NCI-H2107 (cell line): ENCODE data around the gene TLE4.

Experiments used
- DNase-seq: peaks from one replicate; lab custom pipeline; 2025; lab: John Stamatoyannopoulos, UW

Gene TLE4

DNA sequence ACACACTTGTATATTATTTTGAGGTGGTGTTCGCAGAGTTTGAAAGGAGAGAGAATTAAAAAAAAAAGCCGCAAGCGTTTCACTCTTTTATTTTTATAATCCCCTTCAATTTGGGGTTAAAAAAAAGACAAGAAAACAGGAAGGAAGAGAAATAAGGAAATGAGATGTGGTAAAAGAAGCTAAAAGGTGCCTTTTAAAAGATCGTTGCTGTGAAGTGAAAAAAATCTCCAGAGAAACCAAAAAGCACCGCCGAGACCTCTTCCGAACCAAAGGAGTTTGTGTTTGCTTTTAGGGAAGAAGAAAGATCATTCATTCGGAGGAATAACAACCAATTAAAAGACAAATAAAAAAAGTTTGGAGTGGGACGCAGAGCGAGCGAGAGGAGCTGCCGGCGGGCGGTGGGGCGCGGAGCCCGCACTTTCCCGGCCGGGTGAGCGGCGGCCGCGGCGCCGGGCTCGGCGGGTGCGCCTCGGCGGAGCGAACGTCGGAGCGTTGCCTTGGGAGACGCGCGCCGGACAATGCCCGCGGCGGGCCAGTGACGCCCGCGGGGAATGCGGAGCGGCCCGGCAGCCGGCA, 355 bp downstream of the TLE4 start:
- no peak for DNase-seq

DNA sequence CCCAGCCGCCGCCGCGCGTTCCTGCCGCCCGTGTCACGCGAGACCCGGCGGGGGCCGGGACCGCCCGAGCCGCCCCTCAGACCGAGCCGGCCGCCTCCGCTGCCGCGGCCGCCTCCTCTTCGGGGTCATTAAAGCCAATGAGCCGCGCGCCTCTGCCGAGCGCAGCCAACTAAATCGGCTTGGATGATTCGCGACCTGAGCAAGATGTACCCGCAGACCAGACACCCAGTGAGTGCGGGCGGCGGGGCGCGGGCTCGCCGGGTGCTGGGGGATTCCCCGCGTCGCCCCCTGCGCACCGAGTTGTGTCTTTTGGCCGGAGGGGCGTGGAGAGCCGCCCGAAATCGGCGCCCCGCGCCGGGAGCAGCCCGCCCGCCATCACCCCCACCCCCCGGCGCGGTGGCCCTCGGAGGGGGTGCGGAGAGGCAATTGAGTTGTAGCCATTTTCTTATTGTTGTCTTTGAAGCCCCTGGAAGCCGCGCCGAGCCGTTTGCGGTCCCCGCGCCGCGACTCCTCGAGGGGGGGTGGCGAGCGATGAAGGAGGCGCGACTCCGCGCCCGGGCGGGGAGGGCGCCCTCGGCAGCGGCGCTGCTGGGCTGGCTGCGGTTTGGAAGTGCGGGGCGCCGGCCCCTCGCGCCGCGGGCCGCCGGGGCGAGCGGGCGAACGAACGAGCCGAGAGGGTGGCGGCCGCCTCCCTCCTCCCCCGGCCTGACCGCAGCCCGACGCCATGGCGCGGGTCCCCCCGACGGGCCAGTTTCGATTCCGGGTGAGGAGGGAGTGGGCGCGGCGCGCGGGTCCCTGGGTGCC, 1.0 kb downstream of the TLE4 start:
- no peak for DNase-seq

DNA sequence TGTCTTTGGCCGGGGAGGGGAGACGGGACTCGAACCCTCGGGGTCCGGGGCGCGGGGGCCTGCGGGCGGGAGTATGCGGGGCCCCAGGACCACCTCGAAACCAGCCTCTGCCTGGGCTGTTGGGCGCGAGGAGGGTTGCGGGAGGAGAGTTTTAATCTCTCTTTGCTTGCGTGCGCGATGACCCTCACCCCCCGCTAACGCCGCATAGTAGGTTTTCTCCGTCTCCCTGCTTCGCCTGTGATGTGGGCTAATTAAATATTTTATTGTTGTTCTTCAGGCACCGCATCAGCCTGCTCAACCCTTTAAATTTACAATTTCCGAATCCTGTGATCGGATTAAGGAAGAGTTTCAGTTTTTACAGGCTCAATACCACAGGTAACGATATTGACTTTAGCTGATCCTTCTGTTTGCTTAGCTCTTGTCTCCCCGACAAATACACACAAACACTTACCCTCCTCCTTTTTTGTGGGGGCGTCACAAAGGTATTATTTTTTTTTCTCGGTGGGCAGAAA, 1.7 kb downstream of the TLE4 start:
- no peak for DNase-seq

DNA sequence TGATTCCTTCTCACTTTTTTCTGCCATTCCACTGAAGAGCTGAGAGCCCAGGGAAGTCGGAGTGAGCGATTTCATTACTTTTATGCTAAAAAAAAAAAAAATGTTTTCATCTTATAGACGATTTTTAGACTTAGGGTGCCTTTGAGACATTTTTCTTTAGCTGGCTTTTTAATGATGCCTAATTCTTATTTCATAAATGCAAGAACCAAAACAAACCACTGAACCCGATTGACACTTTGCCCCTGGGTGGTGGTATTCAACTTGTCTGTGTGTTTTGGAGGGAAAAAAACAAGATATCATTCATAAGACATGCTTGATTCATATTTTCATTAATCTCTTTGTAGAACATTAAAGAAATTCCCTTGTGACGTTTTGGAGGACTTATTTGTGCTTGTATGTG, 2.4 kb downstream of the TLE4 start:
- no peak for DNase-seq

DNA sequence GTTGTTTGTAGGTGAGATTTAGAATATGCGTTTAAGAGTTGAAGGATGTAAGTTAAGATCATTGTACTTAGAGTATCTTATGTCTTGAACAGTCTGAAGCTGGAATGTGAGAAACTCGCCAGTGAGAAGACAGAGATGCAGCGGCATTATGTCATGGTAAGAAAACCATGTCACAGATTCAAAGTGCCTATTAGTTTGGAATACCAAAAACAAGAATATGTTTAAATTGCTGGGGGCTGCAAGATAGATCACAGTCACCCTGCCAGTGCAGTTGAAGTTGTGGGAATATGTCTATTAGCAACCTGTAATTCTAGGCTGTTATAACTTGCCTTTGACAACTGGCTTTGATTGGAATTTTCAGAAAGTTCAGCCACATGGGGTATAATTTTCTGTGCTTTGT, 3.0 kb downstream of the TLE4 start:
- no peak for DNase-seq

DNA sequence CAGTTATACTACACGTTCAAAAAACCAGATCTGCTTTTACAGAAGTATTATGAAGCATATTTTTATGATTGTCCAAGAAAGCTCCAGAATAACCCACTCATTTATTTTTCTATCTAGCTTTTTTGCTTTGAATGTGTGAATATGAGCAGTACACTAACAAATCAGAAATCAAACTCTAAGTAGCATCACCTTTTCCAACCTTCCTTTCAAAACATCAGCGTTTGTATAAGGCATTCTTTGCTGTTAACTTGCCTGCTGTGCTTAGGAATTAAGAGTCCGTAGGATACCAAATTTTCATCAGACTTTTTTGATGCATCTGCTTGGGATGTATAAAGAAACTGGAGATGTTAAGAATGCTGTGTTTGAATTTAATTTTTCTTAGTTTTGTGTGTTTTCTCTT, 3.8 kb downstream of the TLE4 start:
- DNase-seq, result no peak

DNA sequence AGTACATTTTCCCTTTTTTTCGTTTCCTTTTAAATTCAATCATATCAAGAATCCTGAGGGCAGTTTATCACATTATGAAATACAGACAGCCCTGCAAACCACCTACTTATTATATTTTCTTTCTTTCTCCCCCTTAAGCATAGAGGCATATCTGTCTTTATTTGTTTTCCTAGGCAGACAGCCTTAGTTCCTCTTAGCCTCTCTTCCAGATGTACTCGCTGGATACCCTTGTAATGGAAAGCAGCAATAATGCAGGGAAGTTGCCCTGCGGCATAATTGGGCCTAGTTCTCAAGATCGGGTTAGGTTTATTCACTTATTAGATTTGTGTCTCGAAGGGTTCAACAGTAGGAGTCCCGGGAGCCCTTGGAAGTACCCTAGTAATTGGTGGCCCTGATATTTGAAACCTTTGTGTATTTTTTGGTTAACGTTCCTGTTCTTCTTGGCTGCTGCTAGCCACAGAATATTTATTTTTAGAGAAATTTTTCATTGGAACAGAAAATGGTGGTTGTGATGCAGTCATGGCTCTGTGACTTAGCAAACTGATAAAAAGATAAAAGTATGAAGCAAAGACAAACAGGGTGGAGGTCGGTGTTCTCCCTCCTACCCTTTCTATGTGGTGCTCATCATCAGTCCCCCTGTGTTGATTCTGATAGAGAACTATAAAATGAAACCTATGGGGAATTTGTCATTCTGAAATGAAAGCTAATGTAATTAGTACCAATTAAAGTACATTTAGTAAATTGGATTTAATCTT, 6.4 kb downstream of the TLE4 start:
- DNase-seq, result no peak

DNA sequence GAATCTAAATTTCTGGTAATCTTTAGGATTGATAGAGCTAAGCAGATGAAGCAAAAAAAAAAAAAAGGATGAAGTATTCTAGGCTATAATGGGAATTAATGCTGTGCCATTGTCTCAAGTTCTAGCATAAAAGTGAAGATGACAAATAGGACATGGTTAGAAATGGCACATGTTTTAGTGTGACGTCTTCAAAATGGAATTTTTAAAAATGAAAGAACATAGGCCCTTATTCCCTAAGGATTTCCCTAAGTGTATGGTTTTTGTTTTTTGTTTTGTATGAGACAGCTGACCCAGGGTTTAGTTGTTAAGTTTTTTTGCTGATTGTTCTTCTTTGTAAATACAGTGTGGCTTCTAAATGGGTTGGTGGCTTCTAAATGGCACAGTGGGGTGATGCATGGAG, 7.1 kb downstream of the TLE4 start:
- DNase-seq, result no peak

DNA sequence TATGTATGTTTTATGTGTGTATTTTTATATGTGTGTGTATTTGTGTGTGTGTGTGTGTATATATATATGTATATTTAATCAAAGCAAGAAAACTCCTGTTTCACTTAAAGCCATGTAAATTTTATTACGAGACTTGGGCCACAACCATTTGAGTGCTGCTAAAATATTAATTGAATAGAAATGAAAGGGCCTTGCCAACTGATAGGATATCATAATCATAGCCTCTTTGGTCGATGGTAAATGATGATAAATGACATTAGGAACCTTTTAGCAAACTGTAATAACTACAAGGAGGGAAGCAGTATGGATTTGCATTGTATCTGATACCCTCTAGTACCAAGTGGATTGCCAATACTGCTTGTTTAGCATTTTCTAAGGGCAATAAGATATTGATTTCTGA, 7.9 kb downstream of the TLE4 start:
- DNase-seq, result no peak

DNA sequence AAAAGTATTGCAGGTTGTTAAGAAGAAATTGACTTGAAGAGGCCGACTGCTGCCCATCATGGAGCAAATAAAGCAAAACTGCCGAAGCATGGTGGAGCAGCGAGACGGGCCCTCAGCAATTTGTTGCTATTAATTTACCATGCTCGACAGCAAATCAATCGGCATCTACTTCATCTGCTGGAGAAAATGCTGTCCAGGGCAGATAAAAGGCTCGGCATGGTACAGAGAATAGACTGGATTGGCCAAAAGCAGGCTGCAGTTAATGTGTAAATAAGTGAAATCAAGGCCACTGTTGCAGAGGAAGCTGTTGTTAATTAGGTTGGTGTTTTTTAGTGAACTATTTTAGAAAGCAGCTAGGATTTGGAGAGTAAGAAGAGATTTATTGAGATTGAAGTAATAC, 8.3 kb downstream of the TLE4 start:
- no peak for DNase-seq

DNA sequence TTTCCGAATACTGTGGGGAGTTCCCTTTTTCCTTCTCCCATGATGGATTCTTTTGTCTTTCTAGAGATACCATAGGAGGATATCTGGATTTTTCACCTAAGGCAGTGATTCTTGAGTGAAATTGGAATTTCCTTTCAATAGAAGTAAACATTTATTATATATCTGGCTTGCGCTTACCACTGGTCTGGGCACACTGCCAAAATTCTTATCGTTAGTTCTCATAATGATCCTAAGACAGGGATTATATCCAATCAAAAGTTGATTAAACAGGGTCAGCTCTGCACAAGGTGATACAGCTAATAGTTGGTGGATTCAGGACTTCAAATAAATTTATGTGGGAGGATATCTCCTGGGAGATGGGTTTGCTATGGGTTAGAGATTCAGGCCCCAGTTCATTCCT, 9.6 kb downstream of the TLE4 start:
- DNase-seq, result no peak

DNA sequence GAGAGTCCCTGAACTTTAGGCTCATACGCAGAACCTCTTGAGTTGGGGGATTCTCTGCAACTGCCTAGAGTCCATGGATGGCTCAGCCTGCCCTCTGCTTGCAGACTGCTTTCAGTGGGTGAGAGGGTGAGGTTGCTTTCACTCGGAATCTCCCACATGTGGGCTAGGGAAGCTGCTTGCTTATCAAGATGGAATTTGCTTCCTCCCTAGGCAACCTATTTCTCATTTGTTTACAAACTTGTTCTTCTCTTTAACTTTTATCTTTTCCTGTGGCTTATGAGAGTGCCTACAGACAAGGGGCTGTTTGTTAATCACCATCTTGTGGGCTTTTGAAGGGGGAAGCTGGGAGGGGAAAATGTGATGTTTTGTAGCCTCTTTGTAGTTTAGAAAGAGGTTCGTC, 10.0 kb downstream of the TLE4 start:
- no peak for DNase-seq

DNA sequence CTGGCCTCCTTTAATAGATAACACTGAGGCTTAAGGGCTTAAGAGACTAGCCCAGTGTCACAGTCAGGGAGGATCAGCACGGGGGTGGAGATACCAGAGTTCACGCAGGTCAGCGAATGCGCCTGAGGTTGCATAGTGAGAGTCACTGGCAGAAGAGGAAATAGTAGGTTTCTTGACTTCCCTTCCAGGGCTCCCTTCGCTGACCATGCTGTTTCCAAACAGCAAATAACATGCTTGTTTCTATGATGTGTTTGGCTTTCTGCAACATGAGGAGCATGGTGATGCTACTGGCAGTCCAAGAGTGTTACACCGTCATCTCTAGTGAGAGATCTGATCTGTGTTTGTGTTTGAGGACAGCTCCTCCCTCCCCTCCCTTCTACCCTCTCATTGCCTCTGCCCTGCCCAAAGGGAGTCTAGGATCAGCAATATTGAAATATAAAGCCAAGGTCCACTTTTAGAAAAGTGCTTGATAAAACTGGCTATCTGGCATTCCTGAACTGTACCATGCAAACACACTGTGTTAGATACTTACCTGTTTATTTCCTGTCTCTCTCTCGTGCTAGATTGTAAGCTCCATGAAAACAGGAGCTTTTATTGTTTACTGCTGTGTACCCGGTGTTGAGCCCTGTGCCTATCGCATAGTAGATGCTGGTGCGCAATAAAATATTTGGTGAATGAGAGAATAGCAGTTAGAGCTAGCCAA, 12.3 kb downstream of the TLE4 start:
- no peak for DNase-seq

DNA sequence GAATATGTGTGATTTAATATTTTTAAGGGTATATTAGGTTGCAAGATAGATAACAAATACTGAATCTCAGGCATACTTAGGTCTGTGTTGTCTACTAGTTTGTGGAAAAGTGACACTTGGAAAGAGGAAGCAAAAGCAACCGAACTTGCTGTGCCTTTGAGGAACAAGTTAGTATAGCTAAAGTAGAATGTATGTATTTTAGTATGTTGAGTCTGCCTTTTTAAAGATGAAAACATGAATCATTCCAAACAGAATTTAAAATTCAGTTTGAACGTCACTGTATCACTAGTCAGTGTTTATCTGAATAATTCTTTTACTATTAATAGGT, 12.9 kb downstream of the TLE4 start:
- DNase-seq, result no peak

DNA sequence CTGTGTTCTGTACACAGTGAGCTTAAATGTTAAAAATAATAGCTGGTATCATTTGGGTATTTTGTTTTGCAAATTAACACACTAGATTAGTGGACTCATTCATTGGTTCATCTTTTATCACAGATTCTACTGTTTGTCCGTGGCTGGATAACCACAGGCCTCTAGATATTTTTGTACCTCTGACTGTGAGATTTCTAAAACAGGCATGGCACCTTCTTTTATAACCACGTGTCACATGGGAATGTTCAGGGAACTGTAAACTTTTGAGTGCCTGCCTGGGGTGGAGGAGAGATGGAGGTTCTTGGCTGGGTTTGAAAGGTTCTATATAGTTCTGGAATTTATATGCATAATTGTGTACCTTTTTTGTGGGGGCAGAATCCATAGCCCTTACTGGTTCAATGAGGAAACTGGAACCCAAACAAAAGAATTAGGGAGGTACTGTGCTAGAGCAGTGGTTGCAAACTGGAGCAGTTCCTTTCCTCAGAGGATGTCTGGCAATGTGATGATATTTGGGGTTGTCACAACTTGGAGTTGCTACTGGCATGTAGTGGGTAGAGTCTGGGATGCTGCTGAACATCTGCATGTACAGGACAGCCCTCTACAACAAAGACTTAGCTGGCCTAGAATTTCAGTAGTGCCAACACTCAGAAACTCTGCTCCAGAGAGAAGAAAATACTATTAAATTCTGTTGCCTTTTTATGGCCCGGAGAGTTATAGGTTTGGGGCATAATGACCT, 16.9 kb downstream of the TLE4 start:
- DNase-seq, result no peak

DNA sequence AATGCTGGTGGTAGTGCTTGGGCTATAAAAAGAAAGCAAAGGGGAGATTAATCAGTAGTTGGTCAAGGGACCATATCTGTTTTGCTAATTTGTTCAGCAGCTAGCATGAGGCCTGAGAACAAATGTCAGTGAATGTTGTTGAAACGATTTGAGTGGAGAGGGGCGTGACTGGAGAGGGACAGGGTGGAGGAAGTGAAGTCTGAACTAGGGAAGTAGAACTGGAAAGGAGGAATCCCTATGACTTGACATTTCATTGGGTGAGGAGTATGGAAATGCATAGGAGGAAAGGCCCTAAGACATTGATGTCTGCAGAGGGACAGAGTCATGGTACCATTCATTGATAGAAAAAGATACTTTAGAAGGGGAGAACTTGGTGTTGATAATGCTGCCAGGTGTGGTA, 19.7 kb downstream of the TLE4 start:
- no peak for DNase-seq

DNA sequence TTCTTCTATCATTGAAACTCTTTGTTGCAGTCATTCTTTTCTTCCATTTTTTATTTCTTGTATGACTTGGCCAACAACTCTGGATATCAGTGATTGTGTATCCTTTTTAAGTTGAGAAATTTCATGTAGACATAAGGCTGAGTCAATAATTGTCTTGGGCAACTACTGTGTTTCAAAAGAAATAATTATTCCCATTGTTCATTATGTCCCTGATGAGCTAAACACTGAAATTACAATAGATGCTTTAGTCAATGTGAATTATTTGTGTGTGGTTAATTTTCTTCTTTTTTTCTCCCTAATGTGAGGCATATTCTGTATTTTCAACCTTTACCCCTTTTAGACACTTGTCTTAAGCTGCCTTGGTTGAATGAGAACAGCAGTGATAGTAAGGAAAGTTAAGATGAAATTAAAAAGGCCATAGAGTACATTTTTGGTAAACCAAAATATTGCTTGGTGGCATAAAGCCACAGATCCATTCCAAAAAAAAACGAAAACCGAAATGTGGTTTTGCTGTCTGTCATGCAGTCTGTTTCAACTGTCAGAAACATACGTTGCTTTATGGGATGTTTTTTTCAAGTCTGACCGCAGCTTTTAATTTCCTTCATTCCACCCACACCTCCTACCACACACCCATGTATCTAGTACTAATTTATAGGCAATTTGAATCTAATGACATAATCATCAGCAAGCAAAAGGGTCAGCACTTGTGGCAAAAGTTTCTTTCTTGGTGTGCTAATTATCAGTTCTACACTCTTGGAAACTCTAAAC, 21.1 kb downstream of the TLE4 start:
- no peak for DNase-seq

DNA sequence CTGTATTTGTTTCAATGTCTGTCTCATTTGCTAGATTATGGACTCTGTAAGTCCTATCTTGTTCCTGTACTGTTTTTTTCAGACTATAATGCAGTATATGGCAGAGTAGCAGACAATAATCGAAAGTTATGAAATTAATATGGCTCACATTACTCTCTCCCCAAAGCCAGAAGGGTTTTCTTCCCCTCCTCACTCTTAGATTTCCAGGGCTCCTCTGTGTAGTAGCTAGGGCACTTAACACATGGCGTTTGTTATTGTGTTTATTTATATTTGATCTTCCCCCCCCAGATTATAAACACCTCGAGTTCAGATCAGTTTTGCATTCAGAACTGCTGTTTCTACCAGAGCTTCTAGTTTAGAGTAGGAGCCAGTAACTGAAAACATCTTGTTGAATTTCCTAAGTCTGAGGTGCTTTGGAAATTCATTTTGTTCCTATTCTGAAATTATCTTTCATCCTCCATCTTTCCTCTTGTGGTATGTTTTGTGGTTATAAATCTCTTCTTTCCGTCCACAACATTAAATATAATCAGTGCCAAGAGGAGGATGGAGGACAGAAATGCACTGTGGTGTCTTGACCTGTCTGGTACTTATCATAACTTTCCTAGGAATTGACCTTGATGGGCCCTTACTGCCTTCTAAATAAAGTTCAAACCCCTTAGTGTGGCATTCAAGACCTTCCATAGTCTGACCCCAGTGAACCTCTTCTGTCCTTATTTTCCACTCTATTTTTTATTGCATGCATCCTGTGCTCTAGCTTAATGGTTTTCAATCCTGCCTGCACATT, 27.0 kb downstream of the TLE4 start:
- DNase-seq, result no peak

DNA sequence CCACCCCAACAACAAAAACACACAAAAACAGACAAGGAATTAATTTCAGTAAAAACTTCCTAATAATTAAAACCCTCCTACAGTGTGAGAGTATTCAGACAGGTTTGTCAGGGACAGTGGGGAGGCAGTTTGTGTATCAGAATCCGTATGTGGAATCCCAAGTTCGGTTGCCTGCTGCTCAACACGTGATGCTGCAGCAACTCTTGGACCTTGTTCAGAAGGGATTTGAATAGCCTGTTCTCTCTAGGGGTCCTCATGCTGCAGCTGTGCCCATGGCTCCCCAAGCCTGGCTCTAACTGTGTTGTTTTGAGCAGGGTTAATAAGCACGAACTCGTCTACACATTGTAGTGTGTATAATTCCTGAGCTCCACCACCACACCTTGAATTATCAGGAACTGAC, 28.7 kb downstream of the TLE4 start:
- DNase-seq, result no peak

DNA sequence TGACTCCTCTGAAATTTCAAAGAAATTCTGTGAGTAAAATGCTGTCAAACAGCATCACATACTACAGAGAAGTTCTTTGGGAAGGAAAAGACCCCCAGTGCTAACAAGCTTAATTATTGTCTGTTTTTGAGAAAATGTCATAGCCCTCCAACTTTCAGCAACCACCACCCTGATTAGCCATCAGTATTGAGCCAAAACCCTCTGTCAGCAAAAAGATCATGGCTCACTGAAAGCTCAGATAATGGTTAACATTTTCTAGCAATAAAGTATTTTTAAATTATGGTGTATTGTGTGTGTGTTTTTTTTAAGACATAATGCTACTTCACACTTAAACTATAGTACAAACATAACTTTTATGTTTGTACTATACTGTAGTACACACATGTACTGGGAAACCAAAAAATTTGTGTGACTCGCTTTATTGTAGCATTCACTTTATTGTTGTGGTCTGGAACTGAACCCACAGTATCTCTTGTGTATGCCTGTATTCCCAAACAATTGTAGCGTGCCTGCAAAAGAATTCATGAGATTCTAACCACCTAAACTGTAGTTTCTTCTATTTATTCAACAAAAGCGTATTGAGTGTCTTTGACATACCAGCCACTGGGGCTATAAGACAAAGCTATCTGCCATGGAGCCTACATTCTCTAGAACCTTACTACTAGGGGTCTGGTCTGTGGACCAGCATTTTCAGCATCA, 31.6 kb downstream of the TLE4 start:
- DNase-seq, result no peak
